Testis (tissue), 3 donors: ENCODE results near the gene TPCN1. TPM values are rescaled to one million over a fixed set of nuclear protein-coding genes. Genes with fewer than 3 reads are reported as not detected.

ENCODE experiments used
- DNase-seq: peaks from one replicate; pipeline ENCODE4 v3.0.0-alpha.2; 2019
- H3K27ac ChIP-seq, 2 donors: fragments of 200-600 bp; sonication (generic); one replicate each; pipeline ENCODE4 v1.5.1; 2019
- H3K27me3 ChIP-seq: fragments of 200-600 bp; sonication (generic); one replicate; pipeline ENCODE4 v1.5.1; 2019
- H3K36me3 ChIP-seq: fragments of 200-600 bp; sonication (generic); one replicate; pipeline ENCODE4 v1.5.1; 2017; ENCODE audit warnings: low read depth; ENCODE audit errors: missing control alignments
- H3K4me1 ChIP-seq: fragments of 200-600 bp; sonication (generic); one replicate; pipeline ENCODE4 v1.5.1; 2019
- H3K4me3 ChIP-seq, 2 donors: fragments of 200-600 bp; sonication (generic); one replicate each; pipeline ENCODE4 v1.5.1; 2017 to 2019
- H3K9me3 ChIP-seq: fragments of 200-600 bp; sonication (generic); one replicate; pipeline ENCODE4 v1.5.1; 2017
- CTCF ChIP-seq, 3 experiments: fragments of 450-650 bp in 2 of 3; fragments of 200-600 bp in 1 of 3; sonication (generic) in 1 of 3; IDR thresholded peaks; one replicate each; pipeline ENCODE4 v1.5.1; 2016 to 2019; ENCODE audit warnings: antibody characterized with exemption in 3 of 3, mild to moderate bottlenecking in 2 of 3, moderate library complexity in 1 of 3
- POLR2A ChIP-seq: fragments of 450-650 bp; IDR thresholded peaks from one replicate; pipeline ENCODE4 v1.6.1; 2017; ENCODE audit warnings: antibody characterized with exemption, mild to moderate bottlenecking, moderate library complexity
- WGBS, 2 donors: methylation state at CpG; one replicate each; pipeline ENCODE4 v1.1.5; 2018; 5-methylcytosine and 5-hydroxymethylcytosine counted together
- intact Hi-C: fragments of 100-400 bp; cut with DNase I; formaldehyde crosslinking; loops from one replicate; pipeline ENCODE4 v1.15.1; 2023; ENCODE audit warnings: low total_unique reads
- polyA plus RNA-seq: library from polyadenylated mRNA; stranded (reverse); fragments of 350-450 nt; fragmentation: Illumina TruSeq; extraction: RNeasy Lipid Tissue Mini Kit (QIAGEN cat#74804); gene quantifications from one replicate; pipeline ENCODE4 v1.2.3, GENCODE V29; 2014; ENCODE audit warnings: low read depth, low replicate concordance; ENCODE audit not compliant: insufficient read depth
- total RNA-seq, 2 donors: library from RNA; depleted of rRNA; stranded (reverse); fragments of >200 nt; gene quantifications; one replicate each; pipeline ENCODE4 v1.2.3, GENCODE V29; 2016

TPCN1 gene
- total and polyA plus RNA-seq, 3 donors from 2014 or later: 33.4 to 73.0 (median 48.7) TPM

- intact Hi-C loops: no loop called here
- no peak overlapping the region for H3K27ac ChIP-seq
- TF ChIP-seq POLR2A: no peak
- TF ChIP-seq CTCF (IDR thresholded peaks at IDR 0.05): no peak
- H3K36me3 ChIP-seq: no peaks in the 10 kb centered on the region
- WGBS, 2 donors: 94% methylated on average over 12 of the region's 12 CpGs
- H3K4me3 ChIP-seq: no peak overlapping the region
- H3K27me3 ChIP-seq: no peaks in the 10 kb centered on the region
- H3K9me3 ChIP-seq: no peaks in the 10 kb centered on the region
- H3K4me1 ChIP-seq: peaks cover 24% of the 10 kb centered on the region
- DNase-seq: no peak
Measured at GRCh38 chr12:113269257-113269943, 48.1 kb downstream of the TPCN1 start.

- Histone ChIP-seq H3K9me3 (no peaks in the 10 kb centered on the region), H3K36me3 (no peaks in the 10 kb centered on the region), H3K4me3 (no peak overlapping the region), H3K27ac (no peak overlapping the region), H3K27me3 (no peaks in the 10 kb centered on the region), H3K4me1 (peaks cover 24% of the 10 kb centered on the region)
- DNase-seq: no peak
- intact Hi-C loops: no loop called here
- no peak for TF ChIP-seq POLR2A
- TF ChIP-seq CTCF (IDR thresholded peaks at IDR 0.05): no peak
- 96 to 99% methylated on average over 10 to 11 of the region's 11 CpGs for WGBS, 2 donors
Measured at GRCh38 chr12:113270709-113271009, 49.4 kb downstream of the TPCN1 start.

GRCh38 chr12:113271466-113271852 is 50.2 kb downstream of the TPCN1 start:
- Histone ChIP-seq H3K27ac (peak overlapping the region; percentile 59 to 72), H3K9me3 (no peaks in the 10 kb centered on the region), H3K4me1 (peaks cover 24% of the 10 kb centered on the region), H3K4me3 (no peak overlapping the region), H3K27me3 (no peaks in the 10 kb centered on the region), H3K36me3 (no peaks in the 10 kb centered on the region)
- WGBS, 2 donors: 67 to 72% methylated on average over 10 of the region's 10 CpGs
- no peak for TF ChIP-seq POLR2A
- no peak for DNase-seq
- intact Hi-C loops: no loop called here

GRCh38 chr12:113271853-113272561 is 50.7 kb downstream of the TPCN1 start:
- H3K4me3 ChIP-seq: no peak overlapping the region
- no peaks in the 10 kb centered on the region for H3K36me3 ChIP-seq
- H3K4me1 ChIP-seq: peaks cover 24% of the 10 kb centered on the region

More at GRCh38 chr12:113271853-113272561, 50.7 kb downstream of the TPCN1 start:
- H3K9me3 ChIP-seq: no peaks in the 10 kb centered on the region
- TF ChIP-seq CTCF (IDR thresholded peaks at IDR 0.05): no peak
- TF ChIP-seq POLR2A: no peak
- H3K27me3 ChIP-seq: no peaks in the 10 kb centered on the region
- DNase-seq: peak; percentile 74
- intact Hi-C loops: no loop called here
- 47 to 51% methylated on average over 8 to 12 of the region's 12 CpGs for WGBS, 2 donors
- peak overlapping the region; percentile 59 to 72 for H3K27ac ChIP-seq
